NCI-H187 (cell line): Measurements from ENCODE around the gene DLG2.
"Not testable (repeated sequence)": the region's sequence is repeated elsewhere in the genome, so short reads cannot be mapped to it uniquely, and the experiment has no call there.

ENCODE experiments used
- DNase-seq, 2 experiments: peaks; one replicate each; lab custom pipeline; 2025; lab: John Stamatoyannopoulos, UW

DLG2 gene

GRCh38 chr11:85316967-85317366 lies 310.2 kb downstream of the DLG2 start:
- DNase-seq, result no peak

- no peak for DNase-seq
These were observed 313.4 kb downstream of the DLG2 start for GRCh38 chr11:85313741-85314140.

- no peak for DNase-seq
These were observed 316.7 kb downstream of the DLG2 start for GRCh38 chr11:85310479-85310878.

GRCh38 chr11:85307366-85307765 lies 319.8 kb downstream of the DLG2 start:
- no peak for DNase-seq

GRCh38 chr11:85301895-85302678 lies 325.1 kb downstream of the DLG2 start:
- no peak for DNase-seq

- no peak for DNase-seq
These were observed 327.7 kb downstream of the DLG2 start for GRCh38 chr11:85299258-85299942.

GRCh38 chr11:85295694-85296271 lies 331.4 kb downstream of the DLG2 start:
- no peak for DNase-seq

- DNase-seq, result no peak
These were observed 345.6 kb downstream of the DLG2 start for GRCh38 chr11:85281550-85281949.

GRCh38 chr11:85279267-85279666 lies 347.9 kb downstream of the DLG2 start:
- no peak for DNase-seq

- DNase-seq, result no peak
These were observed 349.5 kb downstream of the DLG2 start for GRCh38 chr11:85277693-85278092.

GRCh38 chr11:85276332-85276731 lies 350.8 kb downstream of the DLG2 start:
- DNase-seq, result no peak

- not testable (repeated sequence) for DNase-seq
These were observed 356.8 kb downstream of the DLG2 start for GRCh38 chr11:85270315-85270714.

- no peak for DNase-seq
These were observed 358.0 kb downstream of the DLG2 start for GRCh38 chr11:85269109-85269508.

GRCh38 chr11:85266646-85267045 lies 360.5 kb downstream of the DLG2 start:
- no peak for DNase-seq

GRCh38 chr11:85263328-85263727 lies 363.8 kb downstream of the DLG2 start:
- no peak for DNase-seq

GRCh38 chr11:85257837-85258236 lies 369.3 kb downstream of the DLG2 start:
- no peak for DNase-seq

GRCh38 chr11:85256433-85256832 lies 370.7 kb downstream of the DLG2 start:
- DNase-seq, result no peak

GRCh38 chr11:85249482-85249881 lies 377.7 kb downstream of the DLG2 start:
- no peak for DNase-seq

GRCh38 chr11:85247797-85248196 lies 379.3 kb downstream of the DLG2 start:
- no peak for DNase-seq

GRCh38 chr11:85238906-85239305 lies 388.2 kb downstream of the DLG2 start:
- no peak for DNase-seq

- DNase-seq, result not testable (repeated sequence)
These were observed 389.1 kb downstream of the DLG2 start for GRCh38 chr11:85238038-85238437.

- DNase-seq, result no peak
These were observed 390.9 kb downstream of the DLG2 start for GRCh38 chr11:85236211-85236610.

GRCh38 chr11:85232559-85232958 lies 394.6 kb downstream of the DLG2 start:
- DNase-seq, result no peak
